GM10847 (cell line): ENCODE data around the gene CXorf49.
"Not testable (repeated sequence)": the region's sequence is repeated elsewhere in the genome, so short reads cannot be mapped to it uniquely, and the experiment has no call there.

Experiments used
- POLR2A ChIP-seq: IDR thresholded peaks from 2 replicates; pipeline ENCODE4 v1.6.1; 2011; ENCODE audit not compliant: insufficient read length; ENCODE audit errors: extremely low read depth

CXorf49 gene

GRCh38 chrX:71718185-71718584, at the start of gene CXorf49:
Gene CXorf49 (minus strand): TSS chrX:71718285. CDS start chrX:71718151, 134 bp downstream.
- not testable (repeated sequence) for TF ChIP-seq POLR2A

- TF ChIP-seq POLR2A, result not testable (repeated sequence)
Observed at GRCh38 chrX:71763049-71763448, 45.0 kb upstream of the CXorf49 start, which contains the start of gene CXorf49B. Gene CXorf49B (plus strand): TSS chrX:71763349. CDS start chrX:71763424, 75 bp downstream.

GRCh38 chrX:71679575-71680207, 38.4 kb downstream of the CXorf49 start:
- TF ChIP-seq POLR2A, result no peak

DNA sequence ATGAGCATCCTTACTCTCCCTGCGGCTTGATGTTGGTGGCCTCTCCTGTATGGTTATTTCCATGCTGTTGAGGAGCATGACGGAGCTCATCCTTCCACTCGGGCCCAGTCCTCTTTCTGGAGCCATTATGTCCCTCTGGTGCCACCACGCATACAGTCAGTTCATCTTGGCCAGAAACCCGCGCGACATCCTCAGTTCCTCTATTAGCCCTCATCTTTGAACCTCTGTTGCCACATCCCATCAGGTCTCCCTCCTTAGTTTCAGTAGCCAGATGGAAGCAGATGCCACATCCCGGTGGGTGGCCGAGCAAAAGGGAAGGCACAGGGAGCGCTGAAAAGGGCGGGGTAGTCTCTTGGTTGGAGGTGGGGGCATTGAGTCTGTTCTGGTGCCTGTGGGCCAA, 46.1 kb downstream of the CXorf49 start:
- TF ChIP-seq POLR2A, result no peak

GRCh38 chrX:71671043-71671780, 46.9 kb downstream of the CXorf49 start:
- no peak for TF ChIP-seq POLR2A

DNA sequence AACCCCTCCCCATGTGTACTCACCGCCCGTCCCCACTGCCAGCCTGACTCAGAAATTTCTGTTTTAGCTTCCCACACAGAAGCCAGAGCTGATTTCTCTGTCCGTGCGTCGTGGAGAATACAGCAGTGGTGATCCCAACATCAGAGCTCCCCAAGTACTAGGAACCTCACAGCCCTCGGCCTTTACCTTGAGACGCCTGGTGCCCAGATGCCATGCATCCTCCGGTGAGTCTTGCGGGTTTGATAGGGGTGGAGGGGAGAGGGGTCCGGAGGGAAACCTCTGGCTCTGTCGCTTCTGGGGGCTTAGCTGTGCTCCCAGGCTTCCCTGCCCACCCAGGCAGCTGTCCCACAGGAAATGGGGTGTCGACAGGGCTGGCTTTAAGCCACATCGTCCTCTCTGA, 48.6 kb downstream of the CXorf49 start:
- no peak for TF ChIP-seq POLR2A

DNA sequence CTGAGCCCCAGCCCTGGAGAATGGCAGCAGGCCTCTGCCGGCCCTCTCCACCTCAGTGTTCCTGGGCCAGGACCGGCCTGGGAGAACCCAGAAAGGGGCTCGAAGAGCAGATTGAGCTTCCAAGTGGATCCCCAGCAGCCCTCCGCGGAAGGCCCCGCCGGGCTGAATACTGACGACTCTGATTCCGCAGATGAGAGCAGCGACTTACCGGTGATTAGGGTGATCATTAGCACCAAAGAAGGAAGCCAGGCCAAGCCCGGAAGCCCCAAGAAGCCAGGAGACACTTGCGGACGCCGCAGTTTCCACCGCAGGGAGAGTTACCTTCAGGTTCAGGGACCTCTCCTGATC, 49.9 kb downstream of the CXorf49 start:
- TF ChIP-seq POLR2A, result no peak

DNA sequence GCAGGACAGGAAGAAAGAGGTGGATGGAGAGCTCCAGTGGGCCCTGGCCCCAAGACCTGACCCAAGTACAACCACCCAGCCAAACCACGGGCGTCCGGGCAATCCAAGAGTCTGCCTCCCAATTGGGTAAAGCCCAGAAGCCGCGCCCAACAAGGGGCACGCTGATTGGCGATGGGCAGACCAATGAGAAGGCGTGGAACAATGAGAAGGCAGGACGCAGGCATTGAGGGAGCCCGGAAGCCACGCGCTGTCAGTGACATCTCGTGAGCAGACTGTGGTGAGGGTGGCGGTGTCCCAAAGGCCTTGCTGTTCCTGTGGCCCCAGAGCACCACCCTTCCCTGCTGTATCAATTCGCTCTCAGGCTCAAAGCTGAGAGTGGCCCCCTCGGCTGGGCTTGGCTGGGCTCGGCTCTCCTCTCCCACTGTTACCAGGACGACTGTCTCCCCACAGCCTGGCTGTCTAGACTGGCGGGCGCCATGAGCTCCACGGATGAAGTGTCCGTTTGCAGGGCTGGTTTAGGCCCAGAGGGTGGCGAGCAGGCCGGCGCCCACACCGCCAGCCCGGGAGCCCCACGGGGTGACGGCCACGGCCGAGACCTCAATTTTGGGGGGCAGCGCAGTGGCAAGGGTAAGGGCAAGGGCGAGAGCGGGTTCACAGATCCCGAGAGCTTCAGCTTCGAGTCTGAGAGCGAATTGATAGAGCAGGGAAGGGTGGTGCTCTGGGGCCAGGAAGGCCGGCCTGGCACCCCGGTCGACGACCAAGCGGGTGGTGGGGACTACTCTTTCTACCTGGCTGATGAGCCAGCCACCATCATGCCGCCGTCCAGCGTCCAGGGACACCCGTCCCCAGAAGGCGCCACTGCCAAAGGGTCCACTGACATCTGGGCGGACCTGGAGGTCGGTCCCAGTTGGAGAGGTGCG, 50.5 kb downstream of the CXorf49 start, which contains the start of gene LOC101059915:
Gene LOC101059915 (plus strand): TSS at position 219 of the 920 bp plus-strand sequence.
- no peak for TF ChIP-seq POLR2A

DNA sequence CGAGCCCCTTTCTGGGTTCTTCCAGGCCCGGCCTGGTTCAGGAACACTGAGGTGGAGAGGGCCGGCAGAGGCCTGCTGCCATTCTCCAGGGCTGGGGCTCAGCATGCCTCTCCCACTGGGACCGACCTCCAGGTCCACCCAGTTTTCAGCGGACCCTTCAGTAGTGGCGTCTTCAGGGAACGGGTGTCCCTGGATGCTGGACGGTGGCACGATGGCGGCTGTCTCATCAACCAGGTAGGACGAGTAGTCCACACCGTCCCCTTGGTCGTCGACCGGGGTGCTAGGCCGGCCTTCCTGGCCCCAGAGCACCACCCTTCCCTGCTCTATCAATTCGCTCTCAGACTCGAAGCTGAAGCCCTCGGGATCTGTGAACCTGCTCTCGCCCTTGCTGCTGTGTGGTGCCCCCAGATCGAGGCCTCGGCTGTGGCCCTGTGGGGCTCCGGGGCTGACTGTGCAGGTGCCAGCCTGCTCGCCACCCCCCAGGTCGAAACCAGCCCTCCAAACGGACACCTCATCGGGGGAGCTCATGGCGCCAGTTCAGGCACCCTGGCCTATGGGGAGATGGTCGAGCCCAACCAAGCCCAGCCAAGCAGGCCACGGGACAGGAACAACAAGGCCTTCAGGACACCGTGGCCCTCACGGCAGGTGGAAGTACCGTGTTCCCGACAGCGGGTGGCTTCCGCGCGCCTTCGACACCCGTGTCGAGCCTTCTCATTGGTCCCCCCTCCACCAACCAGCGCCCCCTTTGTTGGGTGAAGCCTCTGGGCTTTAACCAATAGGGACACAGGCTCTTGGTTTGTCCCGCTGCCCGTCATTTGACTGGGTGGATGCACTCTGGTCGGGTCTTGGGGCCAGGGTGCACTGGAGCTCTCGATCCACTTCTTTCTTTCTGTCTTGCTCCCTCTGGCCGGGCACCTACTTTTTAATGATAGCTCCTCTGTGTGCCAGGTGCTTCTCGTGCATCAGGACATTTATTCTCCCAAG, 51.6 kb downstream of the CXorf49 start:
- TF ChIP-seq POLR2A, result no peak

DNA sequence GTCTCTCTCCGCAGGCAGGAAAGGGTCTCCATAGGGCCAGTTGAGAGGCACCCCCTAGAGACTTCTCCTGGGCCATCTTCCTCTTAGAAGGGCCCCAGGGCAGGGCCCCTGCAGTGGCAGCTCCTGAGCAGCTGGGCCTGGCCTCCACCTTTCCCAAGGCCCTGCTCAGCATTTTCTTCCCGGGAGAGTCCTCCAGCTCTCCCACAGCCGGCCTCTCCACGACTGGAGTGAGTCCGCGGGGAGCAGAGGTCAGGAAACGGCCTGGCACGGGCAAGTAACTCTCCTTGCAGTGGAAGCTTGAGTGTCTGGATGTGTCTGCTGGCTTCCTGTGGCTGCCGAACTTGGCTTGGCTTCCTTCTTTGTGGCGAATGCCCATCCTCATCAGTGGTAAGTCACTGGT, 52.3 kb downstream of the CXorf49 start:
- no peak for TF ChIP-seq POLR2A

- TF ChIP-seq POLR2A, result no peak
Observed at GRCh38 chrX:71664889-71665491, 53.1 kb downstream of the CXorf49 start.
